ENCODE measurements around the gene MAML1.
"Not testable (repeated sequence)": the region's sequence is repeated elsewhere in the genome, so short reads cannot be mapped to it uniquely, and the experiment has no call there.

Gene MAML1, protein sequence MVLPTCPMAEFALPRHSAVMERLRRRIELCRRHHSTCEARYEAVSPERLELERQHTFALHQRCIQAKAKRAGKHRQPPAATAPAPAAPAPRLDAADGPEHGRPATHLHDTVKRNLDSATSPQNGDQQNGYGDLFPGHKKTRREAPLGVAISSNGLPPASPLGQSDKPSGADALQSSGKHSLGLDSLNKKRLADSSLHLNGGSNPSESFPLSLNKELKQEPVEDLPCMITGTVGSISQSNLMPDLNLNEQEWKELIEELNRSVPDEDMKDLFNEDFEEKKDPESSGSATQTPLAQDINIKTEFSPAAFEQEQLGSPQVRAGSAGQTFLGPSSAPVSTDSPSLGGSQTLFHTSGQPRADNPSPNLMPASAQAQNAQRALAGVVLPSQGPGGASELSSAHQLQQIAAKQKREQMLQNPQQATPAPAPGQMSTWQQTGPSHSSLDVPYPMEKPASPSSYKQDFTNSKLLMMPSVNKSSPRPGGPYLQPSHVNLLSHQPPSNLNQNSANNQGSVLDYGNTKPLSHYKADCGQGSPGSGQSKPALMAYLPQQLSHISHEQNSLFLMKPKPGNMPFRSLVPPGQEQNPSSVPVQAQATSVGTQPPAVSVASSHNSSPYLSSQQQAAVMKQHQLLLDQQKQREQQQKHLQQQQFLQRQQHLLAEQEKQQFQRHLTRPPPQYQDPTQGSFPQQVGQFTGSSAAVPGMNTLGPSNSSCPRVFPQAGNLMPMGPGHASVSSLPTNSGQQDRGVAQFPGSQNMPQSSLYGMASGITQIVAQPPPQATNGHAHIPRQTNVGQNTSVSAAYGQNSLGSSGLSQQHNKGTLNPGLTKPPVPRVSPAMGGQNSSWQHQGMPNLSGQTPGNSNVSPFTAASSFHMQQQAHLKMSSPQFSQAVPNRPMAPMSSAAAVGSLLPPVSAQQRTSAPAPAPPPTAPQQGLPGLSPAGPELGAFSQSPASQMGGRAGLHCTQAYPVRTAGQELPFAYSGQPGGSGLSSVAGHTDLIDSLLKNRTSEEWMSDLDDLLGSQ

DNA sequence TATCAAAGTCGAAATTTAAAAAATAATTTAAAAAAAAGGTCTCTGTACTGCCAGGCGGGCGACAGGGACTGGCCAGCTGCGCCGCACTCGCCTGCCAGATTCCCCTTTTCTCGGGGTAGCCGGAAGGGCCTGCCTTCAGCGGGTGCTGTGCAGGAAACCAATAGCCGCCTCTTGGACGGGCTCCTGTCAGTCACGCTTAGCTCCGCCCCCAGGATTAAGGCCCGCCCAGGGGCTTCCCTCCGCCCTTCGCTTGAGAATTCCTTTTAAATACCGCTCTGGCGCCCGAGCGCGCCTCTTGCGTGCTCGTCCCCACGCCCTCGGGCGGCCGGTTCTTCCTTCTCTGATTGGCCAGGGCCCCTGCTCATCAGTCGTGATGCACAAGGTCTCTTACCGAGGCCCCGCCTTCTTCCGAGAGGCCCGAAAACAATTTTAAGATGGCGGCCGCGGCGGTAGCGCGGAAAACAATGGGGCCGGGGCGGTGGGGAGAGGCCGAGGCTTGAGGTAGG, at the start of gene MAML1:
TSS of gene MAML1 (plus strand) at position 411 of the 506 bp plus-strand sequence. CDS start 291 bp downstream, outside the sequence.
- DNase-seq (ENCODE audit: low read depth): peak; percentile 98

DNA sequence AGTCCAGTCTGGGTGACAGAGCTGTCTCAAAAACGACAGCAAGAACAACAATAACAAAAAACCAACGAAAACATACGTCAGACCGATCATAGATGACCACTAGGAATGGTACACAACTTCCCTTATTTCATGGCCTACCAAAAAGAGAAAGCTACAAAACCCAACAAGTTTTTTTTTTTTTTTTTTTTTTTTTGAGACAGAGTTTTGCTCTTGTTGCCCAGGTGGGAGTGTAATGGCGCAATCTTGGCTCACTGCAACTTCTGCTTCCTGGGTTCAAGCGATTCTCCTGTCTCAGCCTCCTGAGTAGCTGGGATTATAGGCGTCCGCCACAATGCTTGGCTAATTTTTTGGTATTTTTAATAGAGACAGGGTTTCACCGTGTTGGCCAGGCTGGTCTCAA, 43.4 kb upstream of the MAML1 start:
- DNase-seq (ENCODE audit: low read depth): not testable (repeated sequence)

DNA sequence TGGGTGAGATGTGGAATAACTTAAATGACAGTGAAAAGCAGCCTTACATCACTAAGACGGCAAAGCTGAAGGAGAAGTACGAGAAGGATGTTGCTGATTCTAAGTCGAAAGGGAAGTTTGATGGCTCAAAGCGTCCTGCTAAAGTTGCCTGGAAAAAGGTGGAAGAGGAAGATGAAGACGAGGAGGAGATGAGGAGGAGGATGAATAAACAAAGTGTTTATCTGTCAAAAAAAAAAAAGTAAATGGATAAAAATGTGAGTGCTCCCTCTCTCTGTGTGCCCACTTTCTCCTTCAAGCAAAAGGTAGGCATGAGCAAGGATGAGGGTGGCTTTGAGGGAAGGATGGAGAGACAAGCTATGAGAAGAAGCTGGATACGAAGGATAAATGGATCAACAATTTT, 38.1 kb upstream of the MAML1 start:
- no peak for DNase-seq (ENCODE audit: low read depth)

DNA sequence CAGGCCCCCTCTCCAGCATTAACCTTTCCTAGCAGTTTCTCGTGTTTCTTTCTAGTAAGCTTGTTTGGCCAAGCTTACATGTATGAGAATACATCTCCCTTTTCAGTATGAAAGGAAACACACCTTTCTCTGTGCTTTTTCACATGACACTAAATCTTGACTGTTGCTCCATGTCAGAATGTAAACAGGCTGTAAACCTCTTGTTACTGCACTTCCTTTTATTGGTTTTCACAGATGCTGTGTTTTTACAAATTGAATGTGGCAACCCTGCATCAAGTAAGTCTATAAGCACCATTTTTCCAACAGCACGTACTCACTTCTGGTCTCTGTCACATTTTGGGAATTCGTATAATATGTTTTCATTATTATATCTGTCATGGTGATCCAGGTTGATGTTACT, 36.0 kb upstream of the MAML1 start:
- no peak for DNase-seq (ENCODE audit: low read depth)

DNA sequence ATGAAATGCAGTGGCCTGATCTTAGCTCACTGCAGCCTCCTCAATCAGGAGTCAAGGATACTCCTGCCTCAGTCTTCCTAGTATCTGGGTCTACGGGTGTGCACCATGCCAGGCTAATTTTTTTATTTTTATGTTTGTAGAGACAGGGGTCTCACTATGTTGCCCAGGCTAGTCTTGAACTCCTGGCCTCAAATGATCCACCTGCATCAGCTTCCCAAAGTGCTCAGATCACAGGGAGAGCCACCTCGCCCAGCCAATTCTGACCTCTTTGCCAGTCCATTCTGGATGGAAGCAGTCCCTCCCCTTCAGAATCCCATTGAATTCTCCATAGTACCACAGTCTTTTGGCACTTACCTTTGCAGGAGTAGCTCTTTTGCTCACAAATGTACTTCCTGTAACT, 35.5 kb upstream of the MAML1 start:
- DNase-seq (ENCODE audit: low read depth): no peak

DNA sequence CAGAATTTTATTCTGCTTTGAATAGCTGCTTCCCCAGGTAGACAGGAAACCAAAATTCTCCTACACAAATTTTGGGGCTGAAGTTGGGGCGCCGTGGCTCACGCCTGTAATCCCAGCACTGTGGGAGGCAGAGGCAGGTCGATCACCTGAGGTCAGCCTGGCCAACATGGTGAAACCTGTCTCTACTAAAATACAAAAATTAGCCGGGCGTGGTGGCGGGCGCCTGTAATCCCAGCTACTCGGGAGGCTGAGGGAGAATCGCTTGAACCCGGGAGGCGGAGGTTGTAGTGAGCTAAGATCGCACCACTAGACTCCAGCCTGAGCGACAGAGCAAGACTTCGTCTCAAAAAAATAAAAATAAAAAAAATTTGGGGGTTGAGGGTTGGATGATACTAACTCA, 35.1 kb upstream of the MAML1 start:
- not testable (repeated sequence) for DNase-seq (ENCODE audit: low read depth)

DNA sequence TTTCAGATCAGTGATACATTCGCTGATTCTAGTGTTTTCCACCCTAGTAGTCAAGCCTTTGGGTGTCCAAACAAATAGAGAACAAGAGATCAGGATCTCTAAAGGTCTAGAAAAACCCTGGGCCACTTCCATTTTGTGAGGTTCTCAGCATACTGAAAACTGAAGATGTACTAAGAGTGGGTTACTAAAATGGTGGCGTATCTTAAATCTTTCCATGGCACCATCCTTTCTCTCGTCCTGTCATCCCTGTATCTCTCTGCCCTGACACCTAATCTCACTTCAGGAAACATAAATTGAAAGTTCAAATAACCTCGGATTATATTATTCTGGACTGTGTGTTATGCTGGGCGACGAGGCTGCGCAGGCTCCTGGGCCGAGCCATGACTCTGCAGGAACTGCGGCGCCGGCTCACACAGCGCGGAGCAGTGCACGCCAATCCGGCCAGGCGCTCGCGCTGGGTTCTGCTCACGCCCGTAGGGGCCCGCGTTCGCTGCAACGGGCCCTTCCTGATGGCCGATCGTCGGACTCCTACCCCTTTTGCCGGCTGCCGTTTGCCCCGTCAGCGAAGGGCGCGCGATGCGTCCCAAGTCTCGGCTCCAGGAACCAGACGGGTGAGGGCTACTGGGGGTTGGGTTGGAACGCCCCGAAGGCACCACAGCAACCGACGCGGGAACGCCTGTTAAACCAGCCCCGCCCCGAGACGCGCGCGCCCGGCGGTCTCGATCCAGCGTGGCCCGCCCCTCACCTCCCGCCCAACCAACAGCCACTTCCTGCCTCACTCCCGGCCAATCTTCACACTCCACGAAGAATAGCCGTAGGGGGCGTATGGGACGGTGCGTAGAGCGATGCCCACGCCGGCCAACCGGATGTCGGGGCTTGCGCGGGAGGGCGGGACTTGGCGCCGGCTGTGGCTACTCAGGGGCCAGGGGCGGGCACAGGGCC, 34.4 kb upstream of the MAML1 start:
- DNase-seq (ENCODE audit: low read depth): peak; percentile 99

DNA sequence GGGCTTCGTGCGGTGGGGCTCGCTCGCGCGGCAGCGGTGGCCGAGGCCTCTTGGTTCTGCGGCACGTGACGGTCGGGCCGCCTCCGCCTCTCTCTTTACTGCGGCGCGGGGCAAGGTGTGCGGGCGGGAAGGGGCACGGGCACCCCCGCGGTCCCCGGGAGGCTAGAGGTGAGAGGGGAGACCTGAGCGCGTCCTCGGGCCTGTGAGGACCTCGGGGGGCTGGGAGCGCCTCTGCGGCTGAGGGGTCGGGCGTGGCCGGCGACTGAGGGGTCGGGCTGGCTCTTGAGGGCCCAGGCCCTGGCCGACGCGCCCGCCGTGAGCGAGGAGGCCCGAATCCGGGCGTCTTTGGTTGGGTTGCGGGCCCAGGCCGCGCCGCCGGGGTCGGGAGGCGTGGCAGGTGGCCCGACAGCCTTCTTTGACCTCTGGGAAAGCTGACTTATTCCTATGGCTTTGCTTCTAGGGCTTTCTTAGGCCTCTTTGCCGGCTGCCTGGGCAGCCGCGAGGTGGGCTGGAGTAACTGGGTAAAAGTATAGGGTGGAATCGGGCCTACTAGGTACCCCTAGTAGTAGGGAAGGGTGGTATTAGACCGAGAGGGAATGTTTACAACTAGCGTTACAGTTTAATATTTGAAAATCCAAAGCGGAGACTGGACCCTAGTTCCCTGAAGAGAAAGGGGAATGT, 33.5 kb upstream of the MAML1 start, which contains the start of gene CANX:
TSS of gene CANX (plus strand) at position 33 of the 681 bp plus-strand sequence. CDS start 6,715 bp downstream, outside the sequence.
- DNase-seq (ENCODE audit: low read depth): peak; percentile 9

DNA sequence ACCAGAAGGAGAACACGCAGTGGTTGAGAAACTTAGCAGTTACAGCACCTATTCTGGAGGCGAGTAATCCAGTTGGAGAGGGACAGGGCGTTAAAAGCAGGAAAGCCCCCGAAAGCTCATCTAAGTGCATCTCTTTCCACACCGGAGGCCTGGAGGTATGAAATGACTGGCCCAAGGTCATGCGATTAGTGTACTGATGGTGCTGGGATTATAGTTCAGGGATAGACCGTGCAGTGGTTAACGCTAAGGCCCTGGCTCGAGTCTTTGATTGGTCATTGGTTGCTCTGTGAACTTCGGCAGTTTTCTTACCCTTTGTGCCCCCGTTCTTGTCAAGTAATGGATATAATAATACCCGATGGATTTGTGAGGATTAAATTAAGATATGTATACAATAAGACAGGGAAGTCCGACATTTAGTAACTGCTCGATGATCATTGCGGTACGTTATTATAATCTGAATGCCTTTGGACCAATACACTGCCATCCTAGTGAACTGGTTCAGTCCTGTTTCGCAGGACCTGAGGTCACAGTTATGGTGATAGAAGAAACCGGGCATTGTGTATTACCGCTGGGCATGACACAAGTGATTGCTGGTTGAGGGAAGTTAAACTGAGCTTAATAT, 32.9 kb upstream of the MAML1 start:
- peak; percentile 37 for DNase-seq (ENCODE audit: low read depth)

DNA sequence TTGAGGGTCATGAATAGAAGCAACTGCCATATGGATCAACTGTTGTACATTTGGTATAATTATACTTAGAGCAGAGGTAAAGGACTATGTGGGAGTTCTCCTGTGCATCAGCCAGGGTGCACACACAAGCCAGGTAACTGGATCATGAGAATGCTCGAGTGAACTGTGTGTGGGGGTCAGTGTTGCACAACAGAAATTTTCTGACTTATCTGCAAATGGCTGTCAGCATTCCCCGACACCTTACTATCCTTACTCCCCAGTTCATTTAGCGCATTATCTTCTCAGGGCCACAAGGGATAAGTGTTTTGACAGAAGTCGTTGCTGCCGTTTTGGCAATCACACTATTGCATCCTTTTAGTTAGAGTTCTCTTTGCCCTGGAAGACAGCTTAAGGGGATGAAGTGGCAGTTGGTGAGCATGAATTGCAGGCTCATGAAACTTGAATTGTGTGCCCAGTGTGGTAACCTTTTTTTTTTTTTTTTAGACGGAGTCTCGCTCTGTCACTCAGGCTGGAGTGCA, 32.2 kb upstream of the MAML1 start:
- no peak for DNase-seq (ENCODE audit: low read depth)

DNA sequence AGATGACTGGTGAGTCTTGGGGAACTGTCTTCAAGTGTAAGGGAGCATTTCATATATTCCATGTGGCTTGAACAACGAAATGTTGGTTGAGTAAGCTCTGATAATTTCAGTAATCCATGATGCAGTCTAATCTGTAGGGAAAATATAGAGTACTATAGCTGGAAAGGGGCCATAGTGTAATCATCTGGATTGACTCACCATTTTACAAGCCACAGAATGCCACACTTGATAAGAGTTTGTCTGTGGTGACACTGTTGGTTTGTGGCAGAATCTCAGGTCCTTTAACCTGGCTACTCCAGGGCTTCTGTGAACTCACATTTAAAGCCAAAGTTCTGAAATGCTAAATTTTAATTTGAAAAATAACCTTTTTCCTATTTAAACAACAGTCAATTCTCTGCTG, 16.3 kb upstream of the MAML1 start:
- no peak for DNase-seq (ENCODE audit: low read depth)

DNA sequence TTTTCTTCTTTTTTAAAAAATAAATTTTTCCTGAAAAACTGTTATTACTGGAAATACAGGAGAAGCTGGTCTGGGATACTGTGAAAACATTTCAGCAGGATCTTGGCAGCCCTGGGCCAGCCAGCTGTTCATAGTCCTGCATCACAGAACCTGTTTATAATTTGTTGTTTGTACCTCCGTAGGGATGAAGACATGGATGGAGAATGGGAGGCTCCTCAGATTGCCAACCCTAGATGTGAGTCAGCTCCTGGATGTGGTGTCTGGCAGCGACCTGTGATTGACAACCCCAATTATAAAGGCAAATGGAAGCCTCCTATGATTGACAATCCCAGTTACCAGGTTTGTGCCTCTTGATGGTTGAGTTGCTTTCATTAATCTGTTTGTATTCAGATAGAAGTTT, 12.4 kb upstream of the MAML1 start:
- no peak for DNase-seq (ENCODE audit: low read depth)

DNA sequence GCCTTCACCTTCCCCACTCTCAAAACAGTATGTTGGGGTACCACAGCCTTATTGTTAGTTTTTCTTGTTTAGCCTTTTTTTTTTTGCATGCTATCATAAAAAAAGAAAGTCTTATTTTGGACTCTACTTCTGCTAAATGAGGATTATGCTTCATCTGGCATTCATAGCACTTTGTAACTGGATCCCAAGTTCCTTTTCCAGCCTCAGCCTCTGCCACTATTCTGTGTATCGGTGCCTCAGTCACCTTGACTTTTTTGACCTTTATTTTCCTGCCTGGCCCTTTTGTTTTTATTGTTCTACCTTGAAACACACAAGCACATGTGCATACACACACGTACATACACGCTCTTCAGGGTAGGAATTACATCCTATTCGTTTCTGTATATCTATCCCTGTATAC, 8.5 kb upstream of the MAML1 start:
- no peak for DNase-seq (ENCODE audit: low read depth)

DNA sequence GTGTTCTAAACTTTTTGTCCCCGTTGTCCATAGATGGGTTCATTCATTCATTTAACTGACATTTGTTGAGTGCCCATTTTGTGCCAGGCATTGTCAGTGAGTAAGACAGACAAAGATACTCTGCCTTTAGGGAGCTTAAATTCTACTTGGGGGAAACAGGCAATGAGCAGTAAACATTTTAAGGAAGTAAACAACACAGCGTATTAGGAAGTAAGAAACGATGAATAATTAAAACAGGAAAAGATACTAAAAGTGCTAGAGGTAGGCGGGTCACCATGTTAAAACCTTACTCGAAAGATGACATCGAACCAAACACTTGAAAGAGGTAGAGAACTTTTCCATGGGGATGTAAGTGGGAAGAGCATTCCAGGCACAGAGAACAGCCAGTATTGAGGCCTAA, 5.5 kb upstream of the MAML1 start:
- no peak for DNase-seq (ENCODE audit: low read depth)

DNA sequence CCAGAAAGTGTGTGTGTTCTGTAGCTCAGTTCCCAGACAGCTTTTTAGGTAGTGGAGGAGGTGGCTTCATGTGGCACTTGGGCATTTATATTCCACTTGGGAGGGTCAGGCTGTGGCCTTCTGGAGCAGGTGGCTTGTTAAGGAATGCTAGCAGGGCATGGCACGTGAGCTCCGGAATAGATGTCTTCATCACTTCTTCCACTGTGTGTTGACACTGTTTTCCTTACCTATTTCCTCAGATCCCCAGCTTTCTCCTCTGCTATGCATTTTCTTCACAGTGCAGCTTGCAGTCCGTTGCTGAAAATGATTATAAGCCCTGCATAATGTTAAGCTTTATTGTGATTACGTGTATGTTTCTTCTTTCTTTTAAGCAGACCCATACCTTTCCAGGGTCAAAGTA, 3.3 kb upstream of the MAML1 start:
- no peak for DNase-seq (ENCODE audit: low read depth)

DNA sequence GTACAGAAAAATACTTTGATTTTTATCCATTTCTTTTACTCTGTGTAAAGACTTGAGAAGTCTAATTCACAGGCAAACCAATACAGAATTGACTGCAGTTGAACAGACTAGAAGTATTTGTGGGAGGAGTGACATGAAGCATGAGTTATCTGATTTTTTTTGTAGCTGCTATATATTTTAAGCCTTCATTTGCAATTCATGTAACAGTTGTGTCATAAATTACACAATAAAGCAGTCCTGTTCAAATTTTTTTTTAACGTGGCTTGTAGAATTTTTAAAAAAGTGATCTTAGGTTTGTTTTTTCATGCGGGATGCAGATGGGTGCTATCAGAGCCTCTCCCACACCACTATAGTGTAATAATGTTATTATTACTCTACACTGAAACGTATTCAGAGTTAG, 2.9 kb upstream of the MAML1 start:
- DNase-seq (ENCODE audit: low read depth): no peak

DNA sequence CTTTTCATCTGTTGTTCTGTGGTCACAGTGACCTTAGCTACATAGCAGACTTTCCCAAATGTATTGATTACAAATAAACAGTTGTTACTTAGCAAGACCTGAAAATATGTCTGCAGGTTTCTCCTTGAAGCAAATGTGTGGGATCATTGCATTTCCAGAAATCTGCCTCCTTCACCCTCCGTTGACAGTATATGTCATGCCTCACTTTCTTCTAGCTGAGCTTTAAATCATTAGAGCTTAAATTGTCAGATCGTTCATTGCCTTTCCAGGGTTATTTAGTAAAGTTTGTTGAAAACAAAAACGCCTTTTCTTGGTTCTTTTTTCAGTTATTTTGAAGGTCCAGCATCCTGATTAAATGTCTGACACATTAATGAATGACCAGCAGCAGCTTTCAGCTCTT, 2.3 kb upstream of the MAML1 start:
- DNase-seq (ENCODE audit: low read depth): no peak

DNA sequence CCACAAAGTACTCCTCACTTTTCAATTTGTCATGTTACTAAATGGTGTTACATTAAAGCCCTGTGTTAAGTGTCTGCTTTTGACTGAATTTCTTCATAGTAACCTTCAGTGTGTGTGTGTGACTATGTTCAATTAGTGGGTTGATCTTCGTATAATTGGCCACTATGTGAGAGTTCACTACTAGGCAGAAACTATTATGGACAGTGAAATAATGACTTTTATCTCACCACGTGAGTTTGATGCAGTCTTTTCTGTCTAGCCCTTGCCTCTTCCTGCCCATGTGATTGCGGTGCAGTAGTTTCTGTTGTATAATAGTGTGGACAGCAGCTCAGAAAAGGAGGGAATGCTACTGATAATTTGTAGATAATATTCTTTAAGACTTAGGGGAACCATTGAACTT, 1.8 kb upstream of the MAML1 start:
- DNase-seq (ENCODE audit: low read depth): no peak

DNA sequence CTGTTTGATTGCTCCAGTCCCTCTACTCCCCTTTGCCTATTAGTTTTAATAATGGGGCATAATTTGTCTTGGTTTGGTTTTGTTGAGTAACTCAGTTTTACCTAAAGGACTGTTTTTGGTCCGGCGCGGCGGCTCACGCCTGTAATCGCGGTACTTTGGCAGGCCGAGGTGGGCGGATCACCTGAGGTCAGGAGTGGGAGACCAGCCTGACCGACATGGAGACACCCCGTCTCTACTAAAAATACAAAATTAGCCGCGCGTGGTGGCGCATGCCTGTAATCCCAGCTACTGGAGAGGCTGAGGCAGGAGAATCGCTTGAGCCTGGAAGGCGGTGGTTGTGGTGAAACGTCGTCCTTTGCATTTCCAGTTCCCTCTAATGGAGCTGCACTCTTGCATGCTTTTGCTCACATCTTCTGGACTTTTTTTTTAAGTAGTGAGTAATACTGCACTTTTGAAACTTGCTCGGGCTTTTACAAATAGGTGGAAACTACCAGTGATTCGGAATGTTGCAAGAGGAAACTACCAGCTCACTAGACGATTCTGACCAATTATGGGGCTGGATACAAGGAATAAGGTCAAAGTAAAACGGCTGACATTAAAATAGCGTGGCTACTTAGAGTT, 721 bp upstream of the MAML1 start:
- no peak for DNase-seq (ENCODE audit: low read depth)

Measured in activated T-cell treated with anti-CD3 and anti-CD28 coated beads for 24 hours (primary cell).